Gastrocnemius medialis (tissue), 4 donors: ENCODE results near the gene LRRC4C. TPM values are rescaled to one million over a fixed set of nuclear protein-coding genes. Genes with fewer than 3 reads are reported as not detected.

Experiments used
- ATAC-seq, 2 donors: fragments of 150-250 bp; one replicate each; pipeline ENCODE4 v1.9.1; 2016
- DNase-seq, 2 donors: peaks; one replicate each; pipeline ENCODE4 v3.0.0-alpha.2; 2019
- H3K27ac ChIP-seq, 4 donors: fragments of 200-600 bp; sonication (generic); 1 replicate in 1 of 4; 2 replicates in 3 of 4; pipeline ENCODE4 v1.5.1; 2016 to 2018; ENCODE audit warnings: mild to moderate bottlenecking in 2 of 4, moderate library complexity in 1 of 4
- H3K27me3 ChIP-seq, 3 donors: fragments of 200-600 bp; sonication (generic) in 2 of 3; 1 replicate in 1 of 3; 2 replicates in 2 of 3; pipeline versions ENCODE4 v1.5.1 to v1.6.0; 2016 to 2019; ENCODE audit warnings: mild to moderate bottlenecking in 1 of 3, moderate library complexity in 1 of 3
- H3K36me3 ChIP-seq, 2 donors: fragments of 200-600 bp; sonication (generic) in 1 of 2; one replicate each; pipeline ENCODE4 v1.5.1; 2017 to 2018
- H3K4me1 ChIP-seq, 2 donors: fragments of 200-600 bp; sonication (generic) in 1 of 2; one replicate each; pipeline ENCODE4 v1.5.1; 2016 to 2017; ENCODE audit warnings: mild to moderate bottlenecking in 2 of 2
- H3K4me3 ChIP-seq, 4 donors: fragments of 200-600 bp; sonication (generic) in 3 of 4; 1 replicate in 1 of 4; 2 replicates in 3 of 4; pipeline ENCODE4 v1.5.1; 2016 to 2019; ENCODE audit warnings: mild to moderate bottlenecking in 2 of 4
- H3K9me3 ChIP-seq, 3 donors: fragments of 200-600 bp; sonication (generic) in 2 of 3; 1 replicate in 1 of 3; 2 replicates in 2 of 3; pipeline ENCODE4 v1.5.1; 2016 to 2019
- POLR2A ChIP-seq, 2 donors: fragments of 450-650 bp; IDR thresholded peaks; one replicate each; pipeline ENCODE4 v1.6.1; 2017; ENCODE audit warnings: antibody characterized with exemption in 2 of 2, mild to moderate bottlenecking in 2 of 2, moderate library complexity in 2 of 2
- in situ Hi-C, 4 donors: fragments of 200-750 bp; cut with MboI; loops; one replicate each; pipeline versions ENCODE4 v1.15.0 to v1.8.0; 2017; ENCODE audit warnings: low sequenced_read_pairs in 4 of 4
- intact Hi-C: fragments of 100-400 bp; cut with DNase I; formaldehyde crosslinking; loops from one replicate; pipeline ENCODE4 v1.15.1; 2023; ENCODE audit warnings: low total_unique reads
- total RNA-seq, 4 donors: library from RNA; depleted of rRNA; stranded (reverse); fragments of >200 nt; gene quantifications; one replicate each; pipeline versions ENCODE4 v1.1.0 to v1.2.3, GENCODE V29; 2016
- TF ChIP-seq, protein P1 (sequence below), 5 experiments: fragments of 450-650 bp in 3 of 5; fragments of 200-600 bp in 2 of 5; sonication (generic) in 2 of 5; IDR thresholded peaks in 4 of 5; conservative IDR thresholded peaks in 1 of 5; 1 replicate in 4 of 5; 2 replicates in 1 of 5; pipeline ENCODE4 v1.5.1; 2016 to 2019; ENCODE audit warnings: antibody characterized with exemption in 5 of 5, mild to moderate bottlenecking in 3 of 5, moderate library complexity in 3 of 5

LRRC4C gene
- total RNA-seq, 4 donors from 2014 or later, result 0.15 to 0.59 (median 0.24) TPM; not detected in 1

DNA sequence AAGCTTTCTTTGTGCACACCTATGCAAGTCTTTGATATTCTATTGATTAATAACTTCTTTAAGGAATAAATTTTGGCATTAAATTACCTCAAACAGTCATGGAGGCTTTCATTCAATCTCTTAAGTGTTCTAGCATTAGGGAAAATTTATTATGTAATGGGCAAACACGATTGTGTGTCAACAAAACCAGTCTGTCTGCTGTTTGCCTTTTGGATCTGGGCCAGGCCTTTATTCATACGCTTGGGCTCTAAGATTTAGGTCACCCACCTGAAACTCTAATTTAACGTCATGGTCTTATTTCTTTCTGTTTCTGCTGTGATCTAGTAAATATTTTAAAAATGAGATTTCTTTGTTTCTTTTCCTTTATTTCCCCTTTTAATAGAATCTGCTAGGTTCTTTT, 1270.6 kb downstream of the LRRC4C start:
- Histone ChIP-seq H3K27ac (no peak overlapping the region), H3K4me1 (no peaks in the 10 kb centered on the region), H3K36me3 (no peaks in the 10 kb centered on the region), H3K9me3 (no peaks in the 10 kb centered on the region), H3K27me3 (no peaks in the 10 kb centered on the region), H3K4me3 (no peak overlapping the region)
- no peak for ATAC-seq
- TF ChIP-seq, protein P1, sequence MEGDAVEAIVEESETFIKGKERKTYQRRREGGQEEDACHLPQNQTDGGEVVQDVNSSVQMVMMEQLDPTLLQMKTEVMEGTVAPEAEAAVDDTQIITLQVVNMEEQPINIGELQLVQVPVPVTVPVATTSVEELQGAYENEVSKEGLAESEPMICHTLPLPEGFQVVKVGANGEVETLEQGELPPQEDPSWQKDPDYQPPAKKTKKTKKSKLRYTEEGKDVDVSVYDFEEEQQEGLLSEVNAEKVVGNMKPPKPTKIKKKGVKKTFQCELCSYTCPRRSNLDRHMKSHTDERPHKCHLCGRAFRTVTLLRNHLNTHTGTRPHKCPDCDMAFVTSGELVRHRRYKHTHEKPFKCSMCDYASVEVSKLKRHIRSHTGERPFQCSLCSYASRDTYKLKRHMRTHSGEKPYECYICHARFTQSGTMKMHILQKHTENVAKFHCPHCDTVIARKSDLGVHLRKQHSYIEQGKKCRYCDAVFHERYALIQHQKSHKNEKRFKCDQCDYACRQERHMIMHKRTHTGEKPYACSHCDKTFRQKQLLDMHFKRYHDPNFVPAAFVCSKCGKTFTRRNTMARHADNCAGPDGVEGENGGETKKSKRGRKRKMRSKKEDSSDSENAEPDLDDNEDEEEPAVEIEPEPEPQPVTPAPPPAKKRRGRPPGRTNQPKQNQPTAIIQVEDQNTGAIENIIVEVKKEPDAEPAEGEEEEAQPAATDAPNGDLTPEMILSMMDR (IDR thresholded peaks at IDR 0.05 in 4 of 5, conservative IDR thresholded peaks at IDR 0.05 in 1 of 5), result no peak
- no peak for TF ChIP-seq POLR2A (IDR thresholded peaks at IDR 0.05)
- in situ Hi-C loops (no loop called here), intact Hi-C loops (no loop called here)
- no peak for DNase-seq

DNA sequence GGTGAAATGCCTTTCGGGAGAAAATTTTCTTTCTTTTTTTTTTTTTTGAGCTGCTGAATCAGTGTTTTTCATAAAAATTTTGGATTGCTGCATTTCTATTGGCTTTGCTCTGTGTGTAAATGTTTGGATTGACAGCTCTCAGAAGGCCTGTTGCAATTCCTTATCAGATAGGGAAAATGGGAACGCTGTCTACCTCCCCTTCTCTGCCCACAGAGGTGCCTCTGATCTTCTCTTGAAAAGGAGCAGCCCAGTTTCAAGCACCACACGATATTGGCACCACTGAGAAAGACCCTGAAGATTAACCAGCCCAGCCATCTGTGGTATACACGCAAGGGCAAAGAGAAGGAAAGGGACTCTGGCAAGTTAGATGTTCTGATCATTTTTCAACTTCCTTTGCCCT, 1272.2 kb downstream of the LRRC4C start:
- no peak for ATAC-seq
- Histone ChIP-seq H3K36me3 (no peaks in the 10 kb centered on the region), H3K4me1 (no peaks in the 10 kb centered on the region)

DNA sequence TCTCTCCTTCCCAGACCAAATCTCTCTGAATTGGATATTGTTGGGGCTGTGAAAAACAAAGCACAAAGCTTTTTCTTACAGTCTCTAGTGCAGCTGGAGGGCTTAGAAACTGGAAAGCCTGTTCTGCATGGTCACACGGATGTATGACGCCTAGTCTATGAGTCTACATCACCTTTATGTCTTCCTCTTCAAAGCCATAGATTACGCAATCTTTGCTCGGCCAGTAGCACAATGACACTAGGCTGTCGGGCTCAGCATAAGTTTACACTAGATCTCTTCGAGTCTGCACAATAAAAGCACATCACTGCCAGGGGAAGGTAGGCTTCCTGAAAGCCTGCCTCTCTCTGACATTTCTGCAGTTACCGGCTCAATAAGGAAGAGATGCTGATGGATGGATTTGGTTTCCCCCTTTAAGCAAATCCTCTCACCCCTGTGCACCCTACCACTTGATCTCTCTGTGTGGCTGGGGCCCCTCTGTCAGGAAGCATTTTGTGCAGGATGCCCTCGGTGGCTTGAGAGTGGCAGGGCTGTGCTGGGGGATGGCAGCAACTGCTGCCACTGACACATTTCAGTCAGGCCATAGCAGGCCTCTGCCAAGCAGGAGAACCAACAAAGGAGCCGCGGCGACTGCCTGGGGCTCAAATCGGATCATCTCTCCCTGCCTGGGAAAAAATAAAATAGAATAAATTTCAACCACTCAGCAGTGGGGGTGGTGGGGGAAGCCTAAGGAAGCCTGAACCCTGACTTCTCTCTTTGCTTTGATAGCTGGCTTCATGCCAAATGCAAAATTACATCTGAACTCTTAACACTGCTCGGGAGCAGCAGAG, 1272.8 kb downstream of the LRRC4C start:
- no peak for DNase-seq

More for the DNA sequence above, 1272.2 kb downstream of the LRRC4C start:
- no peak for DNase-seq
- in situ Hi-C loops, result no loop called here
- Histone ChIP-seq H3K9me3 (no peaks in the 10 kb centered on the region), H3K27me3 (no peaks in the 10 kb centered on the region), H3K4me3 (no peak overlapping the region), H3K27ac (no peak overlapping the region)
- intact Hi-C loops, result no loop called here
- TF ChIP-seq POLR2A (IDR thresholded peaks at IDR 0.05), result no peak
- TF ChIP-seq, protein P1 (IDR thresholded peaks at IDR 0.05 in 4 of 5, conservative IDR thresholded peaks at IDR 0.05 in 1 of 5), result no peak

DNA sequence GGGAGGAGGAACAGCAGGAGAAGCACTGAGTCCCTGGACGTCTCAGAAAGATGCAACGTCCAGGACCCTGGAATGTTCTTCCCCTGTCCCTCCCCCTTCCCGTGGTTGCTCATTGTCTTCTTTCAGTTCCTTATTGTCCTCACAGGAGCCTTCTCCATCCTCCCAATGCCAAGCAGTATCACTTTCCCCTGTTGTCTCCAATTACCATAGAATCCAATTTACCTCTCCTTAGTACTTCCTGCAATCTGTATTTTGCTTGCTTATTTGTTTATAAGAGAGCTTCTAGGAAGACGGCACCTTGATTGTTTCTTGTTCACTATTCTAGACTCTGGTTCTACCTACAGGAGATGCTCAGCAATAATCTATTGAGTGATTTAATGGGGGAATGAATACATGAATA, 1273.7 kb downstream of the LRRC4C start:
- Histone ChIP-seq H3K27me3 (no peaks in the 10 kb centered on the region), H3K36me3 (no peaks in the 10 kb centered on the region), H3K27ac (no peak overlapping the region), H3K9me3 (no peaks in the 10 kb centered on the region), H3K4me3 (no peak overlapping the region), H3K4me1 (no peaks in the 10 kb centered on the region)
- ATAC-seq (no peak), DNase-seq (no peak)
- in situ Hi-C loops (no loop called here), intact Hi-C loops (no loop called here)
- TF ChIP-seq, protein P1 (IDR thresholded peaks at IDR 0.05 in 4 of 5, conservative IDR thresholded peaks at IDR 0.05 in 1 of 5), result no peak
- no peak for TF ChIP-seq POLR2A (IDR thresholded peaks at IDR 0.05)

More for the DNA sequence above, 1272.8 kb downstream of the LRRC4C start:
- intact Hi-C loops (no loop called here), in situ Hi-C loops (no loop called here)
- TF ChIP-seq, protein P1 (IDR thresholded peaks at IDR 0.05 in 4 of 5, conservative IDR thresholded peaks at IDR 0.05 in 1 of 5), result no peak
- TF ChIP-seq POLR2A (IDR thresholded peaks at IDR 0.05), result no peak
- H3K4me1 ChIP-seq, result no peaks in the 10 kb centered on the region
- no peak overlapping the region for H3K27ac ChIP-seq
- no peaks in the 10 kb centered on the region for H3K27me3 ChIP-seq
- no peak for ATAC-seq
- no peak overlapping the region for H3K4me3 ChIP-seq
- no peaks in the 10 kb centered on the region for H3K9me3 ChIP-seq
- no peaks in the 10 kb centered on the region for H3K36me3 ChIP-seq
